OCI-LY3 (cell line): ENCODE measurements around the gene USP31.

Experiments
- CTCF ChIP-seq: fragments of 200-600, 300-600 bp; sonication (generic); IDR thresholded peaks from 2 replicates; pipeline ENCODE4 v1.5.1; 2014; ENCODE audit warnings: antibody characterized with exemption, low read length, low read depth
- EZH2phosphoT487 ChIP-seq: fragments of 200-600 bp; shearing (Covaris generic); IDR thresholded peaks from 2 replicates; pipeline ENCODE4 v1.6.1; 2018; ENCODE audit warnings: antibody characterized with exemption, mixed run types, low read depth

- TF ChIP-seq CTCF = no peak
- TF ChIP-seq EZH2phosphoT487 = no peak
Observed at GRCh38 chr16:23188911-23189310, 39.7 kb upstream of the USP31 start.
